ENCODE results near the gene ERC1. TPM values are rescaled to one million over a fixed set of nuclear protein-coding genes. Genes with fewer than 3 reads are reported as not detected.

The ERC1 gene
- polyA plus RNA-seq (2012; ENCODE audit: insufficient read depth, insufficient read length) = 6.1 TPM

DNA sequence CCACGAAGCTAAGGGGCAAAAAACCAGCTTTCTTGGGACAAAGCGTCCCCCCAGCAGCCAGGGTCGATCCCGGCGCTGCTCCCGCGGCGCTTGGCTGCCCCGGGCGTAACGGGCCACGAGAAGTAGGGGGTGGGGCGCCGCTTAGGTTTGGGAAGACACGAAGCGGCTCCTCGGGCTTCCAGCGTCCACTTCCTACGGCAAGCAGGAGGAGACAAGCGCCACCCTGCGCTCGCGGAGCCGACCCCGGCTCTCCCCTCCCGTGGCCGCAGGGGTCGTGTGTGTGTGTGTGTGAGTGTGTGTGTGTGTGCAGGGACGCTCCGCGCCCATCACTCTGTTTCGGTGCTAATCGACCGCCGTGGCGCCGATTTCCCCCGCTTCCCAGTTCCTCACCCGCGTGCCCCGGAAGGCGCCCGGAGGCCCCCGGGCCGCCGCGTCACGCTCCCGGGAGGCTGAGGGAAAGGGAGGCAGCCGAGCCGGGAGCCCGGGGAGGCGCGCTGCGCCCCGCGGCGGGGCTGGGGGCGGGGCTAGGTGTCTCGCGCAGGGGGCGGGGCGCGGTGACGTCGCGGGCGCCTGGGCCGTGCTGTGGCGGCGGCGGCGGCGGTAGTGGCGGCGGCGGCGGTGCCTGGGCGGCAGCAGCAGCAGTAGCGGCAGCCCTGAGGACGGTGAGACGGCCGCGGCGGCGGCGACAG is at the start of gene ERC1:
Gene ERC1, plus strand, starts transcription at position 563 of the 689 bp plus-strand sequence. CDS start 36,681 bp downstream, outside the sequence.
- H3K4me3 ChIP-seq (ENCODE audit: low read length) = peak within 1 kb of the TSS; percentile 88
- DNase-seq (ENCODE audit: low read depth, low spot score) = peak; percentile 81

DNA sequence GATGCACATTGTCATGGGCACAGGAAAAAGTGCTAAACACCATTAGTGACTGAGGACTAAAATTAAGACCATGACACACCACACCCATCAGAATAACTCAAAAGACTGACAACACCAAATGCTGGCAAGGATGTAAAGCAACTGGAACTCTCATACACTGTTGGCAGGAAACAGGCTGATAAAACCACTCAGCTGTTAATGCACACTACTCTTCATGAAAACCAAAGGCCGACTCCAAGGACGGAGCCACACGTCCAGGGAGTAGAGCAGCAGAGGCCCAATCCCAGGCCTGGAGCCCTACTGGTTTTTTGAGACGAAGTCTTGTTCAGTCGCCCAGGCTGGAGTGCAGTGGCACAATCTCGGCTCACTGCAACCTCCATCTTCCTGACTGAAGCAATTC is 48.0 kb upstream of the ERC1 start:
- DNase-seq (ENCODE audit: low read depth, low spot score) = no peak
- no peak overlapping the region for H3K4me3 ChIP-seq (ENCODE audit: low read length)

DNA sequence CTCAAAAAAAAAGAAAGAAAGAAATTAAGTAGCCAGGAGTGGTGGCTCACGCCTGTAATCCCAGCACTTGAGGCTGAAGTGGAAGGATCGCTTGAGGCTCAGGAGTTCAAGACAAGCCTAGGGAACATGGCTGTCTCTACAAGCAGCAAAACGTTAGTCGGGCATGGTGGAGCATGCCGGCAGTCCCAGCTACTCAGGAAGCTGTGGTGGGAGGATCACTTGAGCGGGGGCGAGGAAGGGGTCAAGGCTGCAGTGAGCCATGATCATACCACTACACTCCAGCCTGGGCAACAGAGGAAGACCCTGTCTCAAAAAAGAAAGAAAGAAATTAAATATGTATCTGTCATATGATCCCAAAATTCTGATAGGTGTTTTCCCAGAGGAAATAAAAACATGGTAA is 46.8 kb upstream of the ERC1 start:
- DNase-seq (ENCODE audit: low read depth, low spot score) = no peak

DNA sequence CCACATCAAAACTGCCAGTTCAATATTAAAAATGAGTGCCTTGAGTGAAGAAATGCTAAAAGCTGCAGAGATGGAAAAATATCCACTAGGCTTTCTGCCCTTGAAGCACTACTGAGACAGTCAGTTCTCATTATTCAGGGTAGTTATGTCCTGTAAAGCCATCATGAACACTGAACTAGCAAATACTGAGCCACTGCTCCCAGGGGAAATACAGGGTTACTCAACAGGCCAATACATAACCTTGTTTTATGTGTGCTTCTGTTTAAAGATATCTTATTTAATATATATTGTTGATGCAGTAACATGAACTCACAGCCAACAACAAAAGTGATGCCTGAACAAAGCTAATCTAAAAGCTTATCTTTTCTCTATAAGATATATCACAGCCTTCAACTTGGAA is 44.8 kb upstream of the ERC1 start:
- no peak for DNase-seq (ENCODE audit: low read depth, low spot score)
- H3K4me3 ChIP-seq (ENCODE audit: low read length) = no peak overlapping the region

More for the DNA sequence above, 46.8 kb upstream of the ERC1 start:
- H3K4me3 ChIP-seq (ENCODE audit: low read length) = no peak overlapping the region

DNA sequence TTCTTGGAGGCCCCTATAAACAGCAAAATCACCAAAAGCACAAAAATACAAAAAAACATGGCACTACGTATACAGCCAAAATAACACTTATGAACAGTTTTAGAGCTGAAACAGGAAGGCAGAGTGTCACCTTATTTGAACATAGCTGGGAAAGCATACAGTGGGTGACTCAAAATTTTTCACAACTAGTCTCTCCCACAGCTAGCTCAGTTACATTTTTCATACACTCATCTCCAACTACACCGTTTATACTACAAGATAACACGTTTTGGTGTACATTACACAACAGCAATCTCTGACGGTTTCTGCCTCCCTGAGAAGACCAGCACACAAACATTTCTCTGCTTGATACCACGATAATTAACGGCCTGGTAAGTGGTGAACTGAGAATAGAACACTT is 44.4 kb upstream of the ERC1 start:
- no peak overlapping the region for H3K4me3 ChIP-seq (ENCODE audit: low read length)
- DNase-seq (ENCODE audit: low read depth, low spot score) = no peak

DNA sequence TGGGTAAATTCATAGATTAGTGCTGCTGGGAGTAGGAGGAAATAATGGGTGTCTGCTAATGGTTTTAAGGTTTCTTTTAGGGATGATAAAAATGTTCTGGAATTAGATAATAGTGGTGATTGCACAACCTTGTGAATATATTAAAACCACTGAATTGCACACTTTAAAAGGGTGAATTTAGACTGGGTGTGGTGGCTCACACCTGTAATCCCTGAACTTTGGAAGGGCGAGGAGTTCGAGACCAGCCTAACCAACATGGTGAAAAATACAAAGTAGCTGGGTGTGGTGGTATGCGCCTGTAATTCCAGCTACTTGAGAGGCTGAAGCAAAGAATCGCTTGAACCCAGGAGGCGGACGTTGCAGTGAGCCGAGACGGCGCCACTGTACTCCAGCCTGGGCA is 42.8 kb upstream of the ERC1 start:
- no peak for DNase-seq (ENCODE audit: low read depth, low spot score)
- H3K4me3 ChIP-seq (ENCODE audit: low read length) = peak overlapping the region; percentile 73

GRCh38 chr12:949453-950191 is 41.4 kb upstream of the ERC1 start, which contains the start of gene RAD52:
RAD52 (minus strand) TSS chr12:949694; CDS start chr12:933058, 16,636 bp downstream.
- peak within 1 kb of the TSS; percentile 73 for H3K4me3 ChIP-seq (ENCODE audit: low read length)
- DNase-seq (ENCODE audit: low read depth, low spot score) = peak; percentile 99

DNA sequence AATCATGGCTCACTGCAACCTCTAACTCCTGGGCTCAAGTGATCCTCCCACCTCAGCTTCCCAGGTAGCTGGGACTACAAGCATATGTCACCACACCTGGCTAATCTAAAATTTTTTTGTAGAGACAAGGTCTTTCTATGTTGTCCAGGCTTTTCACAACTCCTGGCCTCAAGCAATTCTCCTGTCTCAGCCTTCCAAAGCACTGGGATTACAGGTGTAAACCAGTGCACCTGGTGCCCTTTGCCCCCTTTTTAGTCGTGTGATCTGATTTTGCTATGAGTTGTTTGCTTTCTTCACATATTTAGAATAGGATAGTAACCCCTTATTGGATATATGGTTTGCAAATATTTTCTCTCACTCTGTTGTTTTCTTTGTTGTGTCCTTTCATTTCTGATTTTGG is 39.8 kb upstream of the ERC1 start:
- no peak for DNase-seq (ENCODE audit: low read depth, low spot score)
- H3K4me3 ChIP-seq (ENCODE audit: low read length) = no peak overlapping the region

DNA sequence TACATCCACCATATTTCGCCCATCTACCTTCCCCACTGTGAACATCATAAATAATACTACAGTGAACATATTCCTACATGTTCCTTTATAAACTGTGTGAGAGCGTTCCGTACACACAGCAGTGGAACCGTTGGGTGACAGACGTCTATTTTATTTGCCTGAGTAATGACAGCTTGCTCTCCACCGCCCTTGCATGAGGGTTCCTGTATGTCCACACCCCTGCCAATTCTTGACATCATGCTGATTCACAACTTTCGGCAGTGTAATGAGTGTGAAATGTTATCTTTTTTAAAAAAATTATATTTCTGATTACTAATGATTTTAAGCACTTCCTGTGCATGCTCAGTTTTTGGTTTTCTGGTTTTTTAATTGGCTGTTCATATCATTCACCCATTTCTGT is 37.2 kb upstream of the ERC1 start:
- no peak for DNase-seq (ENCODE audit: low read depth, low spot score)
- H3K4me3 ChIP-seq (ENCODE audit: low read length) = no peak overlapping the region

DNA sequence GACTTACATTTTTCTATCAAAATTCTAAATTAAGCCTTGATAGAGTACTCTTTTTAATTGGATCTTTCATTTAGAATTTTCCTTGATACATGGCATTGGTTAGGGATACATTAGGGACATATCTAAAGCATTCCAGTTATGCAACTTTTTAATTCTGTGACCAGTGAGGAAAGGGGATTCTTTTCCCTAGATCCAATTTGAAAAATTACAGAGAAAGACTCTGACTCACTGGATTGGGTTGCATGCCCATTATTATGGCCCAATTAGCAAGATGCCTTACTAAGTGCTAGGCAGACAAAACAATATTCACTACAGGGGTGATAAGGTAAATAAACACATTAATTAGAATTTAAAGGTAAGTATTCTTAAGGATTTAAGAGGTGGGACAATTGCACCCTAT is 36.3 kb upstream of the ERC1 start:
- DNase-seq (ENCODE audit: low read depth, low spot score) = no peak
- no peak overlapping the region for H3K4me3 ChIP-seq (ENCODE audit: low read length)

DNA sequence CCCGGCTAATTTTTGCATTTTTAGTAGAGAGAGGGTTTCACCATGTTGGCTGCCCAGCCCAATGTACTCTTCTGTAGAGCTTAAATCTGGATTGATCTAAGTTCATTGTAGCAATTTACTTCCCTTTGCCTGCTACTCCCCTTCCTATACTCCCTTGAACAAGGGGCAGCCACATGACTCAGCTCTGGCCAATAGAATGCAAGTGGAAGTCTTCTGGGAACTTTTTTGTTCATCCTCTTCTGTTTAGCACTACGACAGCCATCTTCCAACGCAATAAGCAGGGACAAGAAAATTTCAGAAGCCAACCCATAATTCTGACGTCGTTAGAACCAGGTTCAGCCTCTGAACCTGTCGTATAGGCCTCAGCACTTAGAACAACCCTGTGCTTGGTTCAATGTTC is 35.1 kb upstream of the ERC1 start:
- no peak for DNase-seq (ENCODE audit: low read depth, low spot score)
- H3K4me3 ChIP-seq (ENCODE audit: low read length) = no peak overlapping the region

GRCh38 chr12:958588-959123 is 32.4 kb upstream of the ERC1 start:
- DNase-seq (ENCODE audit: low read depth, low spot score) = no peak

DNA sequence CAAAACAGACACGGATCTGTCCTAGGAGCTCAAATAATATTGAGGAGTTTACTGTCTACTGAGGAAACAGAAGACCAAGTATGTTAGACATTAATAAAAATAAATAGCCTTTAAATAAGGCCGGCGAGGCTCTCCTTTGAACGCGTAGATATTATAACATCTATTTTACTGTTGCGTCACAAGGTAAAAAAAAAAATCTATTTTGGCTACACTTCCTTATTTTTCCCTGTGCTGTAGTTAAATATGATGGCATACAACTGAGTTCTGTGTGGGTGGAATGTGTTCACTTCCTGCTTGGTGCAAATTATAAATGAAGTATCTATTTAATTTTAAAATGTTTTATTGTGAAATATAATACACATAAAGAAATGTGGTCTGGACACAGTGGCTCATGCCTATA is 24.3 kb upstream of the ERC1 start:
- H3K4me3 ChIP-seq (ENCODE audit: low read length) = no peak overlapping the region
- DNase-seq (ENCODE audit: low read depth, low spot score) = no peak

More at GRCh38 chr12:958588-959123, 32.4 kb upstream of the ERC1 start:
- no peak overlapping the region for H3K4me3 ChIP-seq (ENCODE audit: low read length)

DNA sequence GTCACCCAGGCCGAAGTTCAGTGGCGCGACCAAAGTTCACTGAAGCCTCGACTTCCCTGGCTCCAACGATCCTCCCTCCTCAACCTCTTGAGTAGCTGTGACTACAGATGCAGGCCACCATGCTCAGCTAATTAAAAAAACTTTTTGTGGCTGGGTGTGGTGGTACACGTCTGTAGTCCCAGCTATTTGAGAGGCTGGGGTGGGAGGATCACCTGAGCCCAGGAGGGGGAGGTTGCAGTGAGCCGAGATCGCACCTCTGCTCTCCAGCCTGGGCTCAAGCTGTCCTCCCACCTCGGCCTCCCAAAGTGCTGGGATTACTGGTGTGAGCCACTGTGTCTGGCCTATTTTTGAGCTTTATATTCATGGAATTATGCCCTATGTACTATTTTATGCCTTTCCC is 23.4 kb upstream of the ERC1 start:
- no peak overlapping the region for H3K4me3 ChIP-seq (ENCODE audit: low read length)
- DNase-seq (ENCODE audit: low read depth, low spot score) = no peak

DNA sequence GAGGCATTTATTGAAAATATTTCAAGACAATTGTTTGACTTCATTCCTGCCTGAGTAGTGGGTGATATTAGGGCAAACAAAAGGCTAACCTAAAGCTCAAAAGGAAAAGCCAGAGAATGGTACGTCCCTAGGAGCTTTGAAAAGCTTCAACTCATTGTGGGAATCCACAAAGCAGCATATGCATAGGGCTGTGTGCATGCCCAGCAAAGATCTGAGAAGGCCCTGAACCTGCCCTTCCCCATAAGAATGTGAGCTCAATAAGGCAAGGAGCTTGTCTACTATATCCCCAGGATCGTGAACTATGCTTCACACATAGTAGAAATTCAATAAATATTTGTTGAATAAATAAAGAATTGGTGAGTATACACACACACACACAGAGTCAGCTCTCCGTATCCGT is 22.5 kb upstream of the ERC1 start:
- DNase-seq (ENCODE audit: low read depth, low spot score) = no peak
- H3K4me3 ChIP-seq (ENCODE audit: low read length) = no peak overlapping the region

GRCh38 chr12:969821-970220 is 21.2 kb upstream of the ERC1 start:
- no peak for DNase-seq (ENCODE audit: low read depth, low spot score)
- H3K4me3 ChIP-seq (ENCODE audit: low read length) = no peak overlapping the region

DNA sequence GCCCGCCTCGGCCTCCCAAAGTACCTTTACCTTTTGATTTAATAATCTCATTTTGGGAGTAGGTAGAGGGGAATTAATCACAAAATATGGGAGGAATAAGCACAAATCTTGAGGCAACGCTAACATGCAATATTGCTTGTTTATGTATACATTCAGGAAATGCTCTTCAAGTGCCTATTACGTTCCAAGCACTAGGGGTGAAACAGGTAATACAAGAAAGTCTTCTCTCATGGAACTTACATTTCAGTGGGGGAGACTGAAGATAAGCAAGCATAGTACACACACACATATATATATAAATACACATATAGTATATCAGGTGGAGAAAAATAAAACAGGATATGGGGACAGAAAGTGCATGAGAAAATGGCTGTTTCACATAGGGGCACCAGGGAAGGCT is 19.0 kb upstream of the ERC1 start:
- H3K4me3 ChIP-seq (ENCODE audit: low read length) = no peak overlapping the region

GRCh38 chr12:974271-974862 is 16.7 kb upstream of the ERC1 start:
- no peak overlapping the region for H3K4me3 ChIP-seq (ENCODE audit: low read length)
- DNase-seq (ENCODE audit: low read depth, low spot score) = no peak

More for the DNA sequence above, 19.0 kb upstream of the ERC1 start:
- DNase-seq (ENCODE audit: low read depth, low spot score) = no peak

DNA sequence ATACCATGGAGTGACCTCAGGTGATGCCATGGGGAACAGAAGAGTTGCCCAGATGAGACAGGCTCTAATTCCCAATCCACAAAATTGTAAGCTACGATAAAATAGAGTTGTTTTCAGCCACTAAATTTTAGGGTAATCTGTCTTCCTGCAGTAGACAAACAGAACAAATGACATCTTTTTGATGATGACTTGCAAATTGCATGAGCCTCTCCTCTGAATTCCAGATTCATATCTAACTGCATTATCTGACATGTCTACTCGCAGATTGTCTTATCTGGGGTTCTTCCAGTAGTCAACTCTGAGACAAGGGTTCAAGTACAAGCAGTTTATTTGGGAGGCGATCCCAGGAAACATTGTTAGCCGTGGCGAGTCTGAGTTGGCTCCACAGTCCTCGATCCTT is 14.4 kb upstream of the ERC1 start:
- no peak overlapping the region for H3K4me3 ChIP-seq (ENCODE audit: low read length)
- no peak for DNase-seq (ENCODE audit: low read depth, low spot score)

DNA sequence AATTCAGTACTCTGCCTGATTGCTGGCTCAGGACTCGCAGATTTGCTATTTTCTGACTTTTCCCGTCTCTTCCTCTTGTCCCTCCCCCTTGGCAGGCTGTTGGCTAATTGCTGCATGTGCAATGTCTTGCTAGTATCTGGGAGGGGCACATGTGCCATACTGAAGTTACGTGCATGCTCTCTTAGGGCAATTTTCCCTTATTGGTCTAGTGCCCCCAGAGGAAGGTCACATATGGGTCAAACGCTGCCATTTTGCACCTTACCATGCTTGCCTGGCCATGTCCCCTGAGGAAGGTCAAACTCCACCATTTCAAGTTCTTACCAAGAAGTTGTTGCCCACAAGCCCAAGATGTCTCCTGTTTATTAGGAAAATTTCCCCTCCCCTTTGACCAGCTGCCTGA is 13.9 kb upstream of the ERC1 start:
- DNase-seq (ENCODE audit: low read depth, low spot score) = no peak

More for the DNA sequence above, 13.9 kb upstream of the ERC1 start:
- no peak overlapping the region for H3K4me3 ChIP-seq (ENCODE audit: low read length)

All from Jurkat, Clone E6-1 (cell line).